ENCODE data around the gene HSF5.

DNA sequence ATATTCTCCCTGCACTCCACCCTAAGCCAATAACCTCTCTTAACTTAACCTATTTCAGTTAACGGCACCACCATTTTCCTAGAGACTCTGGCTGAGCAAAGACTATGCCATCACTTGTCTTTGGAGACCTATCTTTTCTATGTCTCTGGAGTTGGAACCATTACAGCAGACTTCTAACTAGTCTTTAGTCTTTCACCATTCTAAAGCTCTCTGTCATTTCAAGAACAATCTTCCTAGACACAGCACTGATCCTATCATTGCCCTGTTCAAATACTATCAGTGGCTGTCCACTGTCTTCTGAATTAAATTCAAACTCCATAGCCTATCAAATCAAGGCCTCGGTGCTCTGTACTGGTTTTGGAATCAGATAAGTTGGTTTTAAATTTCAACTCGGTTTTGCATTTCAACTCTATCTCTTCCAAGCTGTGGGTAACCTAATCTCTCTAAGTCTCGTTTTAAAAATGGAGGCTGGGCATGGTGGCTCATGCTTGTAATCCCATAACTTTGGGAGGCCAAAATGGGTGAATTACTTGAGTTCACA, 102.8 kb downstream of the HSF5 start:
- TF ChIP-seq EZH2 (optimal IDR thresholded peaks at IDR 0.05; ENCODE audit: low read depth, low read length) (no peak), EZH2phosphoT487 (IDR thresholded peaks at IDR 0.05; ENCODE audit: low read length) (no peak)
- TF ChIP-seq, protein P1, sequence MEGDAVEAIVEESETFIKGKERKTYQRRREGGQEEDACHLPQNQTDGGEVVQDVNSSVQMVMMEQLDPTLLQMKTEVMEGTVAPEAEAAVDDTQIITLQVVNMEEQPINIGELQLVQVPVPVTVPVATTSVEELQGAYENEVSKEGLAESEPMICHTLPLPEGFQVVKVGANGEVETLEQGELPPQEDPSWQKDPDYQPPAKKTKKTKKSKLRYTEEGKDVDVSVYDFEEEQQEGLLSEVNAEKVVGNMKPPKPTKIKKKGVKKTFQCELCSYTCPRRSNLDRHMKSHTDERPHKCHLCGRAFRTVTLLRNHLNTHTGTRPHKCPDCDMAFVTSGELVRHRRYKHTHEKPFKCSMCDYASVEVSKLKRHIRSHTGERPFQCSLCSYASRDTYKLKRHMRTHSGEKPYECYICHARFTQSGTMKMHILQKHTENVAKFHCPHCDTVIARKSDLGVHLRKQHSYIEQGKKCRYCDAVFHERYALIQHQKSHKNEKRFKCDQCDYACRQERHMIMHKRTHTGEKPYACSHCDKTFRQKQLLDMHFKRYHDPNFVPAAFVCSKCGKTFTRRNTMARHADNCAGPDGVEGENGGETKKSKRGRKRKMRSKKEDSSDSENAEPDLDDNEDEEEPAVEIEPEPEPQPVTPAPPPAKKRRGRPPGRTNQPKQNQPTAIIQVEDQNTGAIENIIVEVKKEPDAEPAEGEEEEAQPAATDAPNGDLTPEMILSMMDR (IDR thresholded peaks at IDR 0.05; ENCODE audit: low read length) = no peak

Measured in MM.1S (cell line).